Motor neuron (in vitro differentiated cells): ENCODE measurements around the gene TMEM239. TPM values are rescaled to one million over a fixed set of nuclear protein-coding genes. Genes with fewer than 3 reads are reported as not detected.
A peak's percentile ranks its signal among the peaks of the same experiment; 100 is the strongest.

Experiments
- ATAC-seq, 8 experiments: fragments of 200-7000 bp; cut with Tn5 transposase; replicated peaks in 6 of 8; 2 replicates each; pipeline ENCODE4 v1.8.0; 2021; ENCODE audit warnings: mild to moderate bottlenecking in 8 of 8, moderate library complexity in 8 of 8
- H3K27ac ChIP-seq, 2 donors: fragments of 250-450 bp; sonication (Bioruptor Pico); 2 replicates each; pipeline ENCODE4 v1.9.0; 2021; ENCODE audit warnings: antibody characterized with exemption in 2 of 2, mild to moderate bottlenecking in 2 of 2, moderate library complexity in 1 of 2
- H3K4me1 ChIP-seq, 2 donors: fragments of 250-450 bp; sonication (Bioruptor Pico); replicated peaks in 1 of 2; 2 replicates each; pipeline ENCODE4 v1.6.1; 2021; ENCODE audit warnings: antibody characterized with exemption in 2 of 2, mild to moderate bottlenecking in 2 of 2, moderate library complexity in 1 of 2
- H3K4me3 ChIP-seq, 5 donors: fragments of 250-450 bp; sonication (Bioruptor Pico); 2 replicates each; pipeline ENCODE4 v1.9.0; 2021; ENCODE audit warnings: antibody characterized with exemption in 5 of 5, mild to moderate bottlenecking in 5 of 5, moderate library complexity in 4 of 5
- WGBS, 10 experiments: fragments of 450-650 bp; shearing (Covaris generic); methylation state at CpG; one replicate each; pipeline ENCODE4 v1.0.0; 2022; 5-methylcytosine and 5-hydroxymethylcytosine counted together
- in situ Hi-C, 9 experiments: fragments of 400-800 bp; cut with MboI; loops; one replicate each; pipeline ENCODE4 v1.15.0; 2021; ENCODE audit warnings: low sequenced_read_pairs in 9 of 9, low pct_unique_long_range_greater_than_20kb in 2 of 9; ENCODE audit not compliant: unreplicated experiment in 9 of 9
- total RNA-seq, 8 experiments: library from RNA; unstranded; fragments of 300-600 nt; gene quantifications; 2 replicates each; pipeline versions ENCODE4 v1.2.3 to v1.2.4, GENCODE V29; 2022

Gene TMEM239
- total RNA-seq, 8 experiments from 2014 or later = 0.13 to 1.4 (median 0.27) TPM; not detected in 3

DNA sequence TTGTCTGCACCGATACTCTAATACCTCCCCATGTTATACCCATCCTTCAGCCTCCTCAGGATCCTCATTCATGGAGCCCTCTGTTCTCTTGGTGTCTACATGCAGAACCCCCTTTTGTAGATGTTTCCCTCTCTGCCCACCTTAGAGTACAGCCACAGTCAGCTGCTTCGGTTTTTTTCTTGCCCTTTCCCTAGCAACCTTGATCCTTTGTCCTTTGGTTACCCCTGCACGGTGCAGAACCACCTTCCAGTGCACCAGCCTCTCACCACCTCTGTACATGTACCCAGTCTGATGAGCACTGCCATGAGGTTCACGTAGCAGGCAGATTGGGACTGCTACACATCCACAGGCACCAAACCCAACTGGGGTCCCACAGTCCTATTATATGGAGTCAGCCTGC lies 31.6 kb downstream of the TMEM239 start:
- Histone ChIP-seq H3K4me3 (no peak overlapping the region), H3K27ac (no peak overlapping the region), H3K4me1 (no peaks in the 10 kb centered on the region)
- in situ Hi-C loops = no loop called here
- no peak for ATAC-seq
- 82 to 100% (median 88%) methylated on average over 1 to 3 of the region's 4 CpGs; no CpG with 5 or more reads in 4 of the 10 experiments for WGBS, 10 experiments

DNA sequence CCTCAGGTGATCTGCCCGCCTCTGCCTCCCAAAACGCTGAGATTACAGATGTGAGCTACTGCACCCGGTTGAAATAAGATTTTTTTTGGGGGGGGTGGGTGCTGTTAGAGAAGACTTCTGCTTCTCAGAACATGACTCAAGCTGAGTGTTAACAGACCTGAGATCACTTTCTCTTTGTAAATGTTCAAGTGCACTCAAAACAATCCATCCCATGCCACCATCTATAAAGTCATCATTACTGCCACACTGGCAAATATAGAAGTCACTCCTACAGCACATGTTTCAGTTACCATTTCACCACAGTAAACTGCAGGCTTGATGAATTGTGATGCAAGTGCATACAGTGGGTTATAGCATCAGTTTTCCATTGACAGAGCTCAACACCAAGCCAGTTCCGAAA lies 33.4 kb downstream of the TMEM239 start:
- 63 to 100% (median 96%) methylated on average over 1 to 4 of the region's 4 CpGs; no CpG with 5 or more reads in 2 of the 10 experiments for WGBS, 10 experiments
- Histone ChIP-seq H3K4me3 (no peak overlapping the region), H3K4me1 (no peaks in the 10 kb centered on the region), H3K27ac (no peak overlapping the region)
- in situ Hi-C loops = no loop called here
- ATAC-seq = no peak

DNA sequence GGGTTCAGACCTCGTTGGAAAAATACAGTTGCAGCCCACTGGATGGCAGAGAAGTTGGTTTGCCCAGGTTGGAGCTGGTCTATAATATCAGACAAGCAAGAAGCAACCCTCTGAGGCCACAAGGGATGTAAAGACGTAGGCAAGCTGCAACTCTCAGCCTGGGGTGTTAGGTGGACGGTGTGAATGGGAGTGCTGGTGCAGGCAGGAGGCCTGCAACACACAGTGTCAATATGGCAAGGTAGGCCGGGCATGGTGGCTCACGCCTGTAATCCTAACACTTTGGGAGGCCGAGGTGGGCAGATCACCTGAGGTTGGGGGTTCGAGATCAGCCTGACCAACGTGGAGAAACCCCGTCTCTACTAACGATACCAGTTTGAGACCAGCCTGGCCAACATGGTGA lies 34.9 kb downstream of the TMEM239 start:
- ATAC-seq = no peak
- no peaks in the 10 kb centered on the region for H3K4me1 ChIP-seq
- in situ Hi-C loops = loop anchor here in 1 of 9 experiments (25.0 kb wide), 1 partner anchor 164 kb away; the partner anchor contains the start of gene EBF4
- H3K4me3 ChIP-seq = no peak overlapping the region
- no peak overlapping the region for H3K27ac ChIP-seq
- WGBS, 10 experiments = 50 to 100% (median 85%) methylated on average over 1 to 3 of the region's 10 CpGs; no CpG with 5 or more reads in 2 of the 10 experiments

DNA sequence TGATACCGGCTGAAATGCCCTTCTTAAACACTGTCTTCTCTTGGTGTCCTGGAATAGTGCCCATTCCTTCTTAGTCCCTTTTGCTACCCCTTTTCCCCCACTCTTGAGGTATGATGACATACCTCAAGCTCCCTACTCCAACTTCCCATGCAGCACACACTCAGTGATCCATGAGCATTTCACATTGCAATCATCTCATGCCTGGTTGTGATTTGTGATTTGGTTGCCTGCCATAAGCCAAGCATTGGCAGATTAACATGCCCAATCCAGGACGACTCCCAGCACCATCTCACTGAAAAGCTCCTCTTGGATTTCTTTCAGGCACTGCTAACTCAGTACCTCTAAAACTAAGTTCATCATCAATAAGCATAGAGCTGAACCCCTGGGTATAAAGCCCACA lies 42.4 kb downstream of the TMEM239 start:
- H3K27ac ChIP-seq = no peak overlapping the region
- no peak overlapping the region for H3K4me3 ChIP-seq
- no peaks in the 10 kb centered on the region for H3K4me1 ChIP-seq
- WGBS, 10 experiments = 33 to 100% (median 93%) methylated on average over 1 to 2 of the region's 2 CpGs; no CpG with 5 or more reads in 1 of the 10 experiments
- in situ Hi-C loops = loop anchor here in 1 of 9 experiments (25.0 kb wide), 1 partner anchor 171 kb away; the partner anchor contains the start of gene EBF4
- no peak for ATAC-seq

DNA sequence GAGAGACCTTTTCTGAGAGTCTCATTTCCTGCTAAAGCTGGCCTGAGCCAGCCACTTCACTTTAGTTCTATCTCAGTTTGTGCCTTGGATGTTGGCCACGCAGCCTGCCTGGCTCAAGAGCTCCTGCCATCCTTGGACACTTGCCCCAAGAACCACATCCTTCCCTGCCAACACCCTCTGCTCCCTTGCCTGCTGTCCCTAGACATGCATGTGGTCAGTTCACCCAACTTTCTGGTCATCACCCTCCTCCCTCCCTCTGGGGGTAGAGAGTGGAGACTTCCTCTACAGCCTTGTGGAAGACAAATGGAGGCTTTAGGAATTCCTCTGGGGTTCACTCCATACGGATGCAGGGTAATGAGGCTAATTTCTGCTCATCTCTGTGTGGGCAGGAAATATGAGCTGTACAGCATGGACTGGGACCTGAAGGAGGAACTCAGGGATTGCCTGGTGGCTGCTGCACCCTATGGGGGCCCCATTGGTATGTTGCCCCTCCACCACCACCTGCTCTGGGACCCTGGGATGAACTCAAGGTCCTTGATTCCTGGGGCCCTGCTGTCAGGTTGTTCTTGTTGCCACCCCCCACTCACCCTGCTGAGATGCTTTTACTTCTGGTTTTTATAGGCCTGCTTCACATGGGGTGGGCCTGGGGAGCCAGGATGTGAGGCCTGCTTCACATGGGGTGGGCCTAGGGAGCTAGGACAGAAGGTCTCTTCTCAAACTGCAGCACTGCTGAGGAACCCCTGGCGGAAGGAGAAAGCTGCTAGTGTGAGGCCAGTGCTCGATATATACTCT lies 43.4 kb downstream of the TMEM239 start:
- no peak for ATAC-seq
- in situ Hi-C loops = loop anchor here in 1 of 9 experiments (25.0 kb wide), 1 partner anchor 172 kb away; the partner anchor contains the start of gene EBF4
- H3K4me1 ChIP-seq = no peaks in the 10 kb centered on the region
- no peak overlapping the region for H3K4me3 ChIP-seq
- 60 to 100% (median 100%) methylated on average over 1 to 2 of the region's 4 CpGs; no CpG with 5 or more reads in 4 of the 10 experiments for WGBS, 10 experiments
- no peak overlapping the region for H3K27ac ChIP-seq

DNA sequence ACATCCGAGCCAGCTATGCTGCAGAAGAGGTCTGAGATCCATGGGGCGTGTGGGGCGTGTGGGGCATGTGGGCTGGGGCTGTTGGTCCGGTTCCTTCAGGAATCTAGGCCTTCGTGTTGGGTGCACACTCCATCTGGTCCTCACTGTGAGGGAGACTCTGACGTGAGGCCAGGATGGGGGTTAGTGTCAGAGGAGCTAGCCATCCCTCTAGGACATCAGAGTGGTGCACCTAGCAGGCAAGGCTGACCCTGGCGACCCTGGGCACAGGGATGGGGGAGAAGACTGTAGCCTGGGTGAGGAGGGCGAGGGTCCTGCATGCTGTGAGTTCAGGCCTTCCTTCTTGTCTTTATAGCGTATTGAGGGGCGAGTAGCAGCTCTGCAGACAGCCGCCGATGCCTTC lies 48.5 kb downstream of the TMEM239 start:
- no peak for ATAC-seq
- Histone ChIP-seq H3K4me1 (no peaks in the 10 kb centered on the region), H3K4me3 (no peak overlapping the region), H3K27ac (no peak overlapping the region)
- 100% methylated on average over 1 to 3 of the region's 12 CpGs; no CpG with 5 or more reads in 8 of the 10 experiments for WGBS, 10 experiments
- in situ Hi-C loops = loop anchor here in 1 of 9 experiments (25.0 kb wide), 1 partner anchor 177 kb away; the partner anchor contains the start of gene EBF4

DNA sequence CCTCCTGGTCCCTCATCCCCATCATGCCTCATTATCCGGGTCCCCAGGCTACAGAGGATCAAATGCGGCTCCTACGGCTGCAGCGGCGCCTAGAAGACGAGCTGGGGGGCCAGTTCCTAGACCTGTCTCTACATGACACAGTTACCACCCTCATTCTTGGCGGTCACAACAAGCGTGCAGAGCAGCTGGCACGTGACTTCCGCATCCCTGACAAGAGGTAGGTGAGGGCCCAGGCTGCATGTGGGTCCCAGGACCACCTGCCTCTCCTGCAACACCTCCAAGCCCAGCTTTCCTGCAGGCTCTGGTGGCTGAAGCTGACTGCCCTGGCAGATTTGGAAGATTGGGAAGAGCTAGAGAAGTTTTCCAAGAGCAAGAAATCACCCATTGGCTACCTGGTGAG lies 48.9 kb downstream of the TMEM239 start:
- in situ Hi-C loops = loop anchor here in 1 of 9 experiments (25.0 kb wide), 1 partner anchor 178 kb away; the partner anchor contains the start of gene EBF4
- no peaks in the 10 kb centered on the region for H3K4me1 ChIP-seq
- H3K4me3 ChIP-seq = no peak overlapping the region
- H3K27ac ChIP-seq = no peak overlapping the region
- 90 to 100% (median 99%) methylated on average over 1 to 8 of the region's 10 CpGs; no CpG with 5 or more reads in 5 of the 10 experiments for WGBS, 10 experiments
- no peak for ATAC-seq

DNA sequence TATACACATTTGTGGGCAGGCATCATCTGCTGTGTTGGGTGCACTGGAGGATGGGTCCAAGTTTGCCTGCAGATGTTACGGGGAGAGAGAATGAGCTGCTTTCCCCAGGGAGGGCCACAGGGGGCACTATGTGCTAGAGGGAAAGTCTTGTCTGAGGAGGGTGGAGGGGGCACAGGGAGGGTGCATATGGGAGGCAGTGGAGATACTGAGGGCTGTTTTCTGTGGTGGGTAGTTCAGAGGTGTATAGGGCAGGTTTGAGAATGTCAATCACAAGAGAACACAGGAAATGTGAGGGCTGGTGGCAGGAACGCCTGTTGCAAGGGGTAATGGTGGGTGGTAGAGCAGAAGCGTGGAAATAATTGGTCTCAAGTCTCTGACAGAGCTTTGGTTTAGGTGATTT lies 49.5 kb downstream of the TMEM239 start:
- 80 to 100% (median 88%) methylated on average over 1 to 2 of the region's 3 CpGs; no CpG with 5 or more reads in 7 of the 10 experiments for WGBS, 10 experiments
- in situ Hi-C loops = loop anchor here in 1 of 9 experiments (25.0 kb wide), 1 partner anchor 178 kb away; the partner anchor contains the start of gene EBF4
- ATAC-seq = peak in 1 of 8 experiments; percentile 37
- Histone ChIP-seq H3K27ac (no peak overlapping the region), H3K4me3 (no peak overlapping the region), H3K4me1 (peaks cover 2 to 5% of the 10 kb centered on the region in 2 donors)

DNA sequence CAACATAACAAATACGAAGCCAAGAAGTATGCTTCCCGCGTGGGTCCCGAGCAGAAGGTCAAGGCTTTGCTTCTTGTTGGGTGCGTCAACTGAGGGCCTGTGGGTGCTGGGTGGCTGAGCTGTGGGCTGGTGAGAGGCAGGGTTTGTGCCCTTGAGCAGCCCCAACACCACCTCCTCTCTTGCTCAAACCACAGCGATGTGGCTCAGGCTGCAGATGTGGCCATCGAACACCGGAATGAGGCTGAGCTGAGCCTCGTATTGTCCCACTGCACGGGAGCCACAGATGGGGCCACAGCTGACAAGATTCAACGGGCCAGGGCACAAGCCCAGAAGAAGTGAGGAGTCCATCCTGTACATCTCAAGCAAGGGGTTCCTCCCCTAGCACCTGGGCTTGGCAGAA lies 50.1 kb downstream of the TMEM239 start:
- no peak overlapping the region for H3K4me3 ChIP-seq
- 70 to 90% (median 86%) methylated on average over 2 to 9 of the region's 11 CpGs; no CpG with 5 or more reads in 7 of the 10 experiments for WGBS, 10 experiments
- in situ Hi-C loops = loop anchor here in 1 of 9 experiments (25.0 kb wide), 1 partner anchor 179 kb away; the partner anchor contains the start of gene EBF4
- H3K27ac ChIP-seq = no peak overlapping the region
- peaks cover 6 to 7% of the 10 kb centered on the region in 2 donors for H3K4me1 ChIP-seq
- ATAC-seq = no peak

DNA sequence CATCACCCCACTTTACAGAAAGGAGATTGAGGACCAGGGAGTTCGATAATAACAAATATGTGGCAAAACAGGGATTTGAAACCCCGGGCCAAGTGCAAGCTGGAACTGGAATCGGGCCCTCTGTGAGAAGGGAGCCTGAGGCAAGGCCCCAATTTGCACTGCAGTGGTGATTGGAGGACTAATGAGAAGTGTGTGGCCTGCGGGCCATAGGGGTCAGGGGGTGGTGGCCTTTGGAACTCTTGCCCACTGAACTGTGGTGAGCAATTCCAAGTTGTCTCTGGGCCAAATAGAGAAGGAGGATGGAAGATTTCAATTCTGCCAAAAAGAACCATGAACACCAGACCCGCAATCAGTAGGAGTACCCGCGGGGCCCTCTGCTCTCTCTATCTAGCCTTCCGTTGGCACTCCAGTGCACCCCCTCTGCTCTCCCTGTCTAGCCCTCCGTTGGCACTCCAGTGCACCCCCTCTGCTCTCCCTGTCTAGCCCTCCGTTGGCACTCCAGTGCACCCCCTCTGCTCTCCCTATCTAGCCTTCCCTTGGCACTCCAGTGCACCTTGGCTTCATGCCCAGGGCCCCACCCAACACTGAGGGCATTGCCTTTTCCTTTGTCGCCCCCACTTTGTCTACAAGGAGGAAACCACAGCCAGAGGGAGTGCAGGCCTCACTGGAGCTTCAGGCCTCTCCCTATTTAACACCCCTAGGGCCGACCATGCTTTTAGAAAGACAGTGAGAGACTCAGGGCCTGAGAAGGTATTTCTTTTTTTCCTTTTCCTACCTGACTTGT lies 51.1 kb downstream of the TMEM239 start:
- Histone ChIP-seq H3K4me1 (peaks cover 7 to 10% of the 10 kb centered on the region in 2 donors), H3K4me3 (no peak overlapping the region), H3K27ac (no peak overlapping the region)
- WGBS, 10 experiments = 20 to 100% (median 90%) methylated on average over 1 to 6 of the region's 12 CpGs; no CpG with 5 or more reads in 3 of the 10 experiments
- in situ Hi-C loops = loop anchor here in 1 of 9 experiments (25.0 kb wide), 1 partner anchor 180 kb away; the partner anchor contains the start of gene EBF4
- ATAC-seq = no peak
